ELF-1 (cell line): Measurements from ENCODE around the gene GHR.
A peak's percentile ranks its signal among the peaks of the same experiment; 100 is the strongest.

Experiments used
- DNase-seq: peaks from one replicate; pipeline ENCODE4 v3.0.0-alpha.2; 2016; ENCODE audit warnings: low read depth, low spot score

GHR gene

GRCh38 chr5:42462083-42462482 lies 38.8 kb downstream of the GHR start:
- DNase-seq = no peak

GRCh38 chr5:42467572-42467971 lies 44.3 kb downstream of the GHR start:
- DNase-seq = no peak

- peak; percentile 2 for DNase-seq
These were observed 44.8 kb downstream of the GHR start for GRCh38 chr5:42467981-42468524.

- DNase-seq = no peak
These were observed 60.4 kb downstream of the GHR start for GRCh38 chr5:42483472-42484154.

DNA sequence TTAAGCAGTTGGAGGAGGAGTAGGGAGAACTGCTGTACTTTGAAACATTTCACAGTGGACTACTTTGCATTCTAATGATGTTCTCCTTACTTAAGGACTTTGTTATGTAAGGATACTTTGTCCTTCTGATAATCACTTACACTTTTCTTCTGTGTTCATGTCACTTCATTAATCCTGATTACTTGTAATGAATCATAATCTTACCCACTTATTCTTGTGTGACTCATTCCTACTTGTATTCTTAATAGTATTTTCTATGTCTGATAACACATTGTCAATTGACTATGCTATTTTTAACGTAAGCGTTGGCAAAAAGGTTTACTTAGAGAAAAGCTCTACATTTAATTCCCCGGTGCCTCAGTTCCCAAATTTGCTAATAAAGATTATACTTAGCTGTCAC lies 63.8 kb downstream of the GHR start:
- no peak for DNase-seq

DNA sequence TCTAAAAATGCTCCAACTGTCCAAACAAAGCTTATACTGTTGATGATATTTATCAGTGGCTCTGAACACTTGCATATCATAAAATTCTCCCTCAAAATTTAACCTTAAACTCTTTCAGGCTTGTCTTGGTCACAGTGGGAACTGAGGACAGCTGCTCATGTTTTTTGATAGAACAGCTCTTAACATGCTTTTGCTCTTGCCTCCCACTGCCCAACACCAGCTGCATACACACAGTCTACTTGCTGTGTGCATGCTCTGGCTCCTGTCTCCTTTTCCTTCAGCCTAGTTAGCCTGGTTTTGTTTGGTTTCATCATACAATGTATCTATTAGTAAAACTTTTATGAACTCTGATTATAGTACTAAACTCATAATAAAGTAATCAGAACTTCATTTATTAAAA lies 64.6 kb downstream of the GHR start:
- DNase-seq = no peak

GRCh38 chr5:42490831-42491230 lies 67.6 kb downstream of the GHR start:
- no peak for DNase-seq

GRCh38 chr5:42491699-42492098 lies 68.5 kb downstream of the GHR start:
- peak; percentile 54 for DNase-seq

GRCh38 chr5:42492974-42493373 lies 69.7 kb downstream of the GHR start:
- DNase-seq = no peak

- DNase-seq = no peak
These were observed 71.2 kb downstream of the GHR start for GRCh38 chr5:42494414-42494813.

DNA sequence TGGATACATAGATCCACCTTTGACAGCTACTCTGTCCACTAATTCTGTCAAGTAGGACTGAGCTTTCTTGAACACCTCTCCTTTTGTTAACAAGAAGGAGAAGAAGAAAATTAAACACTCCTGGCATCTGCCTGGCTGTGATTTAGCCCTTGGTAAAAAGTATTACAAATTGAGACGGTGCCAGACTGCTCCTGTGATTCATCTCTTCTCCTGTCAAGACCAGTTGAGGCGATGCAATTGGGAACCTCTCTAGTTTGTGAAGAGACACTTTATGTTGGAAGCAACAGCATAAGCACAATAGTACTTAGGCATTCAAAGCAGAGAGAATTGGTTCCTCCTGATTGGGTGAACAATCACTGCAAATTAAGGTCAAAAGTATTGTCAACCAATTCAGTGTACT lies 72.7 kb downstream of the GHR start:
- no peak for DNase-seq

GRCh38 chr5:42496397-42497156 lies 73.3 kb downstream of the GHR start:
- DNase-seq = no peak

DNA sequence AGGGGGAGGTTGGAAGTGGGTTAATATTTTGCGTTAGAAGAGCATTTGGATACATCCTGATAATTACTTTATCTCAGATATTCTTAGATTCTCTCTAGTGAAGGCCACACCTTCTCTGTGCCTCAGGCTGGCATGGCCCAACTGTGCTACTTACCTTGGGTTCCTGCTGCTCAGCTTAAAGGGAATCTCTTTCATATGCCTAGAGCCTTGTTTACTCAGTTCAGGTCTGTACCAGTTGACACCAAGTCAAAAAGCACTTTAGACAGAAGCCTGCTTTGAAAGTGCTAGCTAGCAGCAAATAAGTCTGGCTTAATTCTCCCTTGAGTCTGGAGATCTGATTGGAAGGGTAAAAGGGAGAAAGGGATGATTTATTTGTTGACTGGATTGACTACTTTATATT lies 74.8 kb downstream of the GHR start:
- peak; percentile 49 for DNase-seq

DNA sequence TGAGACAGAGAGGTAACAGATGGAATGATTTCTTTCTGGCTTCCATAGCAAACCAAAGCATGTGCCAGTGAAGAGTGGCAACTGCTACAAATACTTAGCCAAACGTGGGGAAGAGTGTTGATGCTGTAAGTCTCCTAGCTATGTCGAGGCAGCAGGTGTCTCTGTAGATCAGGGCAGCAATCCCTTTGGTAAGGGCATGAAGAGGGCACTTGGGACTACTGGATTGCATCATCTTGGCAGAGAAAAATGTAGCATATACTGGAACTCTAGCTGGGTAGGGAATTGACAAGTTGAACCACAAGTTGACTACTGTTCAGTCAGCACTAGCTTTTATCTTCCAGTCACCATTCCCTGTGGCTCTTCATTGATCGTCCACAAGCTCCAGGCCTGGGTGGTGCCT lies 75.8 kb downstream of the GHR start:
- no peak for DNase-seq

DNA sequence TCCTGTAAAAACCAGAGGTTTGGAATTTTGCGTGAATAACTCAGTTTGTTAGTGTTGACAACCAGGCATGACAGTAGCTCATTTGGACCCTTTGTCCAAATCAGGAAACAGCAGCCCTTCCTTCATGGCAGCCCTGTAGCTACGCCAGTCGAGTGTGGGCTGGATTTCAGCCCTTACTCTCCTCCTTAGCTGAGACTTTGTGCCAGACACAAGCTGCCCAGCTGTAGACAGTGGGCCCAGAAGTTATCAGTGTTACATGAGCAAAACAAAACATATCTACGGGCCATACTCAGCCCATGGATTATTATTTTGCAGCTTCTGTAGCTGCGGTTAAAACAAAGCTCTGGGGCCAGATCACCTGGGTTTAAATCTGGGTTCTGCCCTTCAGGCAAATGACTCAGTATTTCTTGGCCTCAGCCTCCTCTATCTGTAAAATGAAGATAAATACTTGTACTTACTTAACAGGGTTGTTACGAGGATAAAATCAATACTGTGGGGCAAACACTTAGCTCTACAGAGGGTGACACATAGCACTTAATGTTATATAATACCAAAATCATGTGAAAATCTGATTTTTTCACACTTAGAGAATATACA lies 76.9 kb downstream of the GHR start:
- peak; percentile 19 for DNase-seq

DNA sequence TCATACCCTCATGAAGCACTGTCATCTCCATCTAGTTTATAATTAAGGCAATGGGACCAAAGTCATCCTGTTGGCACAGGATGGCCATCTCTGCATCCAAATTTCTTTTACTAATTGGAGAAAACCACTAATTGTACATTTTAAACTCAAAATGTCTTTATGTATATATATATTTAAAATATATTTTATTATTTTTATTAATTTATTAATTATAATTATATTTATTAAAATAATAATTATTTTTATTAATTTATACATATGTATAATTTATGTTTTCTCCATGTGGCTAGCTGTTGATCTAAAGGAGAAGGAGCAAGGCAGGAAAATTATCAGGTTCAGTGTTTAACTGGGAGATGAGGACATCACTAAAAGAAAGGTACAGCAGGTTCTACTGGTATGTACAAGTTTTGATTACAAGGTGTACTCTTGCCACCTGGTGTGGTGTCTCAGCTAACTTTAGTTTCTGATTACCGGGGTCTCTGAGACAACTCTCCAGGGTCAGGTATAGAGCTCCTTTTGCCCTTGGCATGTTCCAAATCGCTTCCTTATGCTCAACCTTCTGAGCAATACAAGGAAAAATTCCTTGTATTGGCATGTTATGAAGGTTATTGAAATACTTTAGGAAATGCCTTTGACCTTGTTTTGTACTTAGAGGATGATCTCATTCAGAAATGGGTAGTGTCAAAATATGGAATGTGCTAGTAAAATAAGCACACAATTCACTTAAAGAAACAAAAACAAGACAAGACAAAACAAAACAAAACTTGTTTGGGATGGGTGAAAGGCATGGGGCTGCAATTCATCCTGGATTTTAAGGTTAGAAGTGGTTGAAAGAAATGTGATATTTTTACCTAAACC lies 79.6 kb downstream of the GHR start:
- no peak for DNase-seq

- DNase-seq = no peak
These were observed 83.4 kb downstream of the GHR start for GRCh38 chr5:42506662-42507061.

- peak; percentile 78 for DNase-seq
These were observed 84.3 kb downstream of the GHR start for GRCh38 chr5:42507451-42508097.

GRCh38 chr5:42513246-42513645 lies 90.0 kb downstream of the GHR start:
- no peak for DNase-seq

- no peak for DNase-seq
These were observed 91.5 kb downstream of the GHR start for GRCh38 chr5:42514754-42515153.

DNA sequence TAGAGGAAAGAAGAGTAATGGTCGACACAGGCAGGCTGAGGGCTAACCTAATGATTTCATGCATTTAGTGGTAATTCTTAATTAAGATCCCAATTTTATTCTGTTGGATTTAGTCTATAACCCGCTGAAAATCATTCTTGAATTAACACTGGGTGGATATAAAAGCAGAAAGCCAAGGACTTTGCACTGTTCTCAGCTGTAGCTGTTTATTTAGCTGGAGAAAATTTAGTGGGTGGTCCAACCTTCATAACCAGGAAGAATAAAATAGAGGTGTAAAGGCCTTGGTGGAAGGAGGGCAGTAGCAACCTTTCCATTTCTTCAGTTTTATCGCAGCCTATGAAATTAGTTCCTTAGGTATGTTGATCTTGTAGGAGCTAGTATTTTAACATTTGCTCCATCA lies 92.3 kb downstream of the GHR start:
- no peak for DNase-seq
